Measurements from ENCODE around the gene ATP8A2. TPM values are rescaled to one million over a fixed set of nuclear protein-coding genes. Genes with fewer than 3 reads are reported as not detected.

ATP8A2 gene
- total RNA-seq, 1 donor from 2014 or later: 1.3 TPM

GRCh38 chr13:25598421-25598820 lies 226.6 kb downstream of the ATP8A2 start:
- Mint-ChIP-seq H3K36me3 (ENCODE audit: low read depth, unreplicated experiment) (no peaks in the 10 kb centered on the region), H3K9me3 (ENCODE audit: unreplicated experiment) (no peaks in the 10 kb centered on the region), H3K4me1 (ENCODE audit: low read depth, unreplicated experiment) (no peaks in the 10 kb centered on the region), H3K27ac (ENCODE audit: unreplicated experiment) (no peak overlapping the region), H3K27me3 (ENCODE audit: low read depth, unreplicated experiment) (no peaks in the 10 kb centered on the region), H3K4me3 (ENCODE audit: unreplicated experiment) (no peak overlapping the region)
- H3K4me1 ChIP-seq (ENCODE audit: insufficient read depth, low read length): no peaks in the 10 kb centered on the region
- DNase-seq (ENCODE audit: low read depth): no peak
- no peak overlapping the region for H2AFZ ChIP-seq (ENCODE audit: low read depth, low read length)
- H4K20me1 ChIP-seq (ENCODE audit: insufficient read depth, low read length): no peaks in the 10 kb centered on the region
- H3K79me2 ChIP-seq (ENCODE audit: insufficient read depth, low read length): no peaks in the 10 kb centered on the region
- H3K27me3 ChIP-seq (ENCODE audit: insufficient read depth, low read length): no peaks in the 10 kb centered on the region
- FAIRE-seq: no peak
- H3K4me3 ChIP-seq (ENCODE audit: insufficient read depth, low read depth, low read length): no peak overlapping the region
- no peak overlapping the region for H3K9ac ChIP-seq (ENCODE audit: low read length)
- no peak overlapping the region for H3K4me2 ChIP-seq (ENCODE audit: low read length)
- H3K36me3 ChIP-seq (ENCODE audit: insufficient read depth, low read length): no peaks in the 10 kb centered on the region
- no peaks in the 10 kb centered on the region for H3K9me3 ChIP-seq (ENCODE audit: insufficient read depth, low read depth, low read length)
- H3K27ac ChIP-seq (ENCODE audit: low read depth, low read length): no peak overlapping the region
- TF ChIP-seq CTCF (IDR thresholded peaks at IDR 0.05; ENCODE audit: insufficient read depth, low read depth, low read length): no peak
- TF ChIP-seq EZH2 (IDR thresholded peaks at IDR 0.05; ENCODE audit: insufficient read depth, low read length): no peak

GRCh38 chr13:25602176-25602575 lies 230.4 kb downstream of the ATP8A2 start:
- H2AFZ ChIP-seq (ENCODE audit: low read depth, low read length): no peak overlapping the region
- H3K36me3 Mint-ChIP-seq (ENCODE audit: low read depth, unreplicated experiment): no peaks in the 10 kb centered on the region
- no peaks in the 10 kb centered on the region for H3K9me3 Mint-ChIP-seq (ENCODE audit: unreplicated experiment)
- H3K4me1 ChIP-seq (ENCODE audit: insufficient read depth, low read length): no peaks in the 10 kb centered on the region
- FAIRE-seq: no peak
- H3K27ac Mint-ChIP-seq (ENCODE audit: unreplicated experiment): no peak overlapping the region
- no peak overlapping the region for H3K4me3 ChIP-seq (ENCODE audit: insufficient read depth, low read depth, low read length)
- no peak for TF ChIP-seq CTCF (IDR thresholded peaks at IDR 0.05; ENCODE audit: insufficient read depth, low read depth, low read length)
- TF ChIP-seq EZH2 (IDR thresholded peaks at IDR 0.05; ENCODE audit: insufficient read depth, low read length): no peak
- H4K20me1 ChIP-seq (ENCODE audit: insufficient read depth, low read length): no peaks in the 10 kb centered on the region
- no peak overlapping the region for H3K9ac ChIP-seq (ENCODE audit: low read length)
- no peak overlapping the region for H3K27ac ChIP-seq (ENCODE audit: low read depth, low read length)
- DNase-seq (ENCODE audit: low read depth): no peak
- no peaks in the 10 kb centered on the region for H3K4me1 Mint-ChIP-seq (ENCODE audit: low read depth, unreplicated experiment)
- H3K4me3 Mint-ChIP-seq (ENCODE audit: unreplicated experiment): no peak overlapping the region
- no peaks in the 10 kb centered on the region for H3K79me2 ChIP-seq (ENCODE audit: insufficient read depth, low read length)
- no peaks in the 10 kb centered on the region for H3K36me3 ChIP-seq (ENCODE audit: insufficient read depth, low read length)
- no peaks in the 10 kb centered on the region for H3K27me3 Mint-ChIP-seq (ENCODE audit: low read depth, unreplicated experiment)
- no peak overlapping the region for H3K4me2 ChIP-seq (ENCODE audit: low read length)
- no peaks in the 10 kb centered on the region for H3K27me3 ChIP-seq (ENCODE audit: insufficient read depth, low read length)
- no peaks in the 10 kb centered on the region for H3K9me3 ChIP-seq (ENCODE audit: insufficient read depth, low read depth, low read length)

GRCh38 chr13:25604106-25604505 lies 232.3 kb downstream of the ATP8A2 start:
- DNase-seq (ENCODE audit: low read depth) (no peak), FAIRE-seq (no peak)
- TF ChIP-seq CTCF (IDR thresholded peaks at IDR 0.05; ENCODE audit: insufficient read depth, low read depth, low read length): no peak
- TF ChIP-seq EZH2 (IDR thresholded peaks at IDR 0.05; ENCODE audit: insufficient read depth, low read length): no peak
- Histone ChIP-seq H2AFZ (ENCODE audit: low read depth, low read length) (no peak overlapping the region), H3K9me3 (ENCODE audit: insufficient read depth, low read depth, low read length) (no peaks in the 10 kb centered on the region), H3K4me2 (ENCODE audit: low read length) (no peak overlapping the region), H3K36me3 (ENCODE audit: insufficient read depth, low read length) (no peaks in the 10 kb centered on the region), H3K27ac (ENCODE audit: low read depth, low read length) (no peak overlapping the region), H4K20me1 (ENCODE audit: insufficient read depth, low read length) (no peaks in the 10 kb centered on the region), H3K4me1 (ENCODE audit: insufficient read depth, low read length) (no peaks in the 10 kb centered on the region), H3K27me3 (ENCODE audit: insufficient read depth, low read length) (no peaks in the 10 kb centered on the region), H3K4me3 (ENCODE audit: insufficient read depth, low read depth, low read length) (no peak overlapping the region), H3K79me2 (ENCODE audit: insufficient read depth, low read length) (no peaks in the 10 kb centered on the region), H3K9ac (ENCODE audit: low read length) (no peak overlapping the region)
- H3K4me3 Mint-ChIP-seq (ENCODE audit: unreplicated experiment): no peak overlapping the region
- no peak overlapping the region for H3K27ac Mint-ChIP-seq (ENCODE audit: unreplicated experiment)
- no peaks in the 10 kb centered on the region for H3K36me3 Mint-ChIP-seq (ENCODE audit: low read depth, unreplicated experiment)
- no peaks in the 10 kb centered on the region for H3K9me3 Mint-ChIP-seq (ENCODE audit: unreplicated experiment)
- H3K4me1 Mint-ChIP-seq (ENCODE audit: low read depth, unreplicated experiment): no peaks in the 10 kb centered on the region
- no peaks in the 10 kb centered on the region for H3K27me3 Mint-ChIP-seq (ENCODE audit: low read depth, unreplicated experiment)

All from astrocyte (in vitro differentiated cells and primary cell).